Activated naive CD4-positive, alpha-beta T cell treated with anti-CD3 and anti-CD28 coated beads, Interleukin-2, amount 10 ng/mL, durations not matched to agents 7 days and 5 days (primary cell): Measurements from ENCODE around the gene AR.

Experiments
- CTCF ChIA-PET: fragments of 350-600 bp; sonication (Branson Sonifier 250); formaldehyde crosslinking; loops from one replicate; lab custom pipeline; 2021; ENCODE audit warnings: antibody characterized with exemption; lab: Charles Lee
- DNase-seq: peaks from one replicate; pipeline ENCODE4 v3.0.0-alpha.2; 2020
- H3K27ac Mint-ChIP-seq: one replicate; pipeline ENCODE4 v1.8.0; 2021; ENCODE audit warnings: mild to moderate bottlenecking, moderate library complexity, mixed read lengths
- H3K27me3 Mint-ChIP-seq: one replicate; pipeline ENCODE4 v1.8.0; 2021; ENCODE audit warnings: mild to moderate bottlenecking, mixed read lengths
- H3K36me3 Mint-ChIP-seq: one replicate; pipeline ENCODE4 v1.8.0; 2021; ENCODE audit warnings: mixed read lengths
- H3K4me1 Mint-ChIP-seq: one replicate; pipeline ENCODE4 v1.8.0; 2021; ENCODE audit warnings: mixed read lengths
- H3K4me3 Mint-ChIP-seq: one replicate; pipeline ENCODE4 v1.8.0; 2021; ENCODE audit warnings: mild to moderate bottlenecking, moderate library complexity, mixed read lengths
- H3K9me3 Mint-ChIP-seq: one replicate; pipeline ENCODE4 v1.8.0; 2021; ENCODE audit warnings: mixed read lengths

AR gene, protein sequence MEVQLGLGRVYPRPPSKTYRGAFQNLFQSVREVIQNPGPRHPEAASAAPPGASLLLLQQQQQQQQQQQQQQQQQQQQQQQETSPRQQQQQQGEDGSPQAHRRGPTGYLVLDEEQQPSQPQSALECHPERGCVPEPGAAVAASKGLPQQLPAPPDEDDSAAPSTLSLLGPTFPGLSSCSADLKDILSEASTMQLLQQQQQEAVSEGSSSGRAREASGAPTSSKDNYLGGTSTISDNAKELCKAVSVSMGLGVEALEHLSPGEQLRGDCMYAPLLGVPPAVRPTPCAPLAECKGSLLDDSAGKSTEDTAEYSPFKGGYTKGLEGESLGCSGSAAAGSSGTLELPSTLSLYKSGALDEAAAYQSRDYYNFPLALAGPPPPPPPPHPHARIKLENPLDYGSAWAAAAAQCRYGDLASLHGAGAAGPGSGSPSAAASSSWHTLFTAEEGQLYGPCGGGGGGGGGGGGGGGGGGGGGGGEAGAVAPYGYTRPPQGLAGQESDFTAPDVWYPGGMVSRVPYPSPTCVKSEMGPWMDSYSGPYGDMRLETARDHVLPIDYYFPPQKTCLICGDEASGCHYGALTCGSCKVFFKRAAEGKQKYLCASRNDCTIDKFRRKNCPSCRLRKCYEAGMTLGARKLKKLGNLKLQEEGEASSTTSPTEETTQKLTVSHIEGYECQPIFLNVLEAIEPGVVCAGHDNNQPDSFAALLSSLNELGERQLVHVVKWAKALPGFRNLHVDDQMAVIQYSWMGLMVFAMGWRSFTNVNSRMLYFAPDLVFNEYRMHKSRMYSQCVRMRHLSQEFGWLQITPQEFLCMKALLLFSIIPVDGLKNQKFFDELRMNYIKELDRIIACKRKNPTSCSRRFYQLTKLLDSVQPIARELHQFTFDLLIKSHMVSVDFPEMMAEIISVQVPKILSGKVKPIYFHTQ

GRCh38 chrX:67543818-67544217 is at the start of gene AR:
Gene AR, plus strand, starts transcription at chrX:67544021. Its CDS starts 1,126 bp downstream, at chrX:67545147.
- Mint-ChIP-seq H3K4me1 (peaks cover 6% of the 10 kb centered on the region), H3K4me3 (no peak within 1 kb of the TSS), H3K36me3 (no peaks in the 10 kb centered on the region), H3K27ac (no peak within 1 kb of the TSS), H3K27me3 (peaks cover 49% of the 10 kb centered on the region), H3K9me3 (no peaks in the 10 kb centered on the region)
- CTCF ChIA-PET: no interaction called here
- no peak for DNase-seq

- Mint-ChIP-seq H3K36me3 (no peaks in the 10 kb centered on the region), H3K27me3 (no peaks in the 10 kb centered on the region), H3K4me1 (no peaks in the 10 kb centered on the region), H3K27ac (no peak overlapping the region), H3K4me3 (no peak overlapping the region), H3K9me3 (no peaks in the 10 kb centered on the region)
- CTCF ChIA-PET: no interaction called here
- DNase-seq: no peak
Measured at GRCh38 chrX:67500617-67501016, 43.2 kb upstream of the AR start.

DNA sequence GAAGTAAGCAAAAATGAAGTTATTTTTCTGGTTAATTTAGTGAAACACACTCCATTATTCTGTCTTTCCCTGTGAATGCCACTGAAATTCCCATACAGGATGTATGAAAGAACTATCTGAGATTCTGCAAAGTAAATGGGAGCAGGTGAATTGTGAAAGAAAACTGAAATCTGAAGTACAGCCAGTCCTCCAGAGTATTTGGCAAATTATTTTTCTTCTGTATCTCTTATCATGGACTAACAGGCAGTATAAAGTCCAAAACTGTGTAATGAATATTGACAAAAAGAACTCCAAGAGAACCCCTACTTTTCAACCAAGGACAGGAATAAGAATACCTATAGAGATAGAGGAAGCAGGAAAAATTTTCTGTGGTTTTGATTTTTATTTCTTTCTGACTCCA is 40.8 kb upstream of the AR start:
- CTCF ChIA-PET: no interaction called here
- DNase-seq: no peak
- no peak overlapping the region for H3K27ac Mint-ChIP-seq
- H3K27me3 Mint-ChIP-seq: no peaks in the 10 kb centered on the region
- no peaks in the 10 kb centered on the region for H3K4me1 Mint-ChIP-seq
- H3K9me3 Mint-ChIP-seq: no peaks in the 10 kb centered on the region
- H3K36me3 Mint-ChIP-seq: no peaks in the 10 kb centered on the region
- no peak overlapping the region for H3K4me3 Mint-ChIP-seq

DNA sequence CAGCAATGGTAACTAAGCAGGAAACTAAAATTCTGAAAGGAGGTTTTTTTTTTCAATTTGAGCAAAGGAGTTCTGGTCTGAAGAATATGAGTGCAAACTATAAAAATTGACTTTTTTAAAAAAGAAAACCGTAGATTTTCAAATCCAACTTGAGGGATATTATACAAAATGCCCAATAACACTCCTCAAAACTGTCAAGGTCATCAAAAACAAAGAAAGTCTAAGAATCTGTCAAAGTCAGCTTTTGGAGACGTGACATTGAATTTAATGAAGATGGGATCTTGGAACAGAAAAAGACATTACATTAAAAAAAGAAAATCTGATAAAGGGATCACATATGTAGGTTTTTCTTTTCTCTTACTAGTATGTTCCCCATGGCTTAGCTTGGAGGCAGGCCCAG is 40.4 kb upstream of the AR start:
- H3K27me3 Mint-ChIP-seq: no peaks in the 10 kb centered on the region
- no peak for DNase-seq
- CTCF ChIA-PET: no interaction called here
- H3K4me3 Mint-ChIP-seq: no peak overlapping the region
- no peaks in the 10 kb centered on the region for H3K36me3 Mint-ChIP-seq
- H3K4me1 Mint-ChIP-seq: no peaks in the 10 kb centered on the region
- H3K9me3 Mint-ChIP-seq: no peaks in the 10 kb centered on the region
- H3K27ac Mint-ChIP-seq: no peak overlapping the region

DNA sequence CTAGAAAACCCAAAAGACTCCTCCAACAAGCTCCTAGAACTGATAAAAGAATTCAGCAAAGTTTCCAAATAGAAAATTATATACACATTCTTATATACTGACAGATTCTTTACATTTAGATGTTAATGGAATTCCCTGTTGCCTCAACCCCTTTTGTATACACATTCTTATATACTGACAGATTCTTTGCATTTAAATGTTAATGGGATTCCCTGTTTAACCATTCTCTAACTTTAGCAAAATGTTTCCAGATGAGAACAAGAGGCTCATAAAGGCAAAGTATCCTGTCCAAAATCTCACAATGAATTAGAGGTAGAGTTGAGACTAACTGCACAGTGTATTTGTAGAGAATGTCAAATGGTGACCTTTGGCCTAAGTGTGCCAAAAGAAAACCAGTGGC is 23.1 kb upstream of the AR start:
- Mint-ChIP-seq H3K9me3 (no peaks in the 10 kb centered on the region), H3K27me3 (no peaks in the 10 kb centered on the region), H3K27ac (no peak overlapping the region), H3K36me3 (no peaks in the 10 kb centered on the region), H3K4me1 (no peaks in the 10 kb centered on the region), H3K4me3 (no peak overlapping the region)
- CTCF ChIA-PET: no interaction called here
- DNase-seq: no peak

- Mint-ChIP-seq H3K4me1 (no peaks in the 10 kb centered on the region), H3K9me3 (no peaks in the 10 kb centered on the region), H3K27ac (no peak overlapping the region), H3K36me3 (no peaks in the 10 kb centered on the region), H3K4me3 (no peak overlapping the region), H3K27me3 (no peaks in the 10 kb centered on the region)
- DNase-seq: no peak
- CTCF ChIA-PET: no interaction called here
Measured at GRCh38 chrX:67523002-67523681, 20.7 kb upstream of the AR start.

- Mint-ChIP-seq H3K27me3 (no peaks in the 10 kb centered on the region), H3K9me3 (no peaks in the 10 kb centered on the region), H3K27ac (no peak overlapping the region), H3K4me3 (no peak overlapping the region), H3K36me3 (no peaks in the 10 kb centered on the region), H3K4me1 (no peaks in the 10 kb centered on the region)
- CTCF ChIA-PET: no interaction called here
- no peak for DNase-seq
Measured at GRCh38 chrX:67523932-67524331, 19.9 kb upstream of the AR start.

- CTCF ChIA-PET: no interaction called here
- Mint-ChIP-seq H3K4me3 (no peak overlapping the region), H3K9me3 (no peaks in the 10 kb centered on the region)
Measured at GRCh38 chrX:67524428-67524827, 19.4 kb upstream of the AR start.

GRCh38 chrX:67524950-67525691 is 18.7 kb upstream of the AR start:
- H3K27me3 Mint-ChIP-seq: no peaks in the 10 kb centered on the region
- CTCF ChIA-PET: no interaction called here
- no peak overlapping the region for H3K27ac Mint-ChIP-seq
- H3K36me3 Mint-ChIP-seq: no peaks in the 10 kb centered on the region
- DNase-seq: no peak
- H3K9me3 Mint-ChIP-seq: no peaks in the 10 kb centered on the region
- H3K4me3 Mint-ChIP-seq: no peak overlapping the region
- H3K4me1 Mint-ChIP-seq: no peaks in the 10 kb centered on the region

More at GRCh38 chrX:67524428-67524827, 19.4 kb upstream of the AR start:
- no peak for DNase-seq
- H3K27me3 Mint-ChIP-seq: no peaks in the 10 kb centered on the region
- H3K36me3 Mint-ChIP-seq: no peaks in the 10 kb centered on the region
- H3K4me1 Mint-ChIP-seq: no peaks in the 10 kb centered on the region
- H3K27ac Mint-ChIP-seq: no peak overlapping the region

DNA sequence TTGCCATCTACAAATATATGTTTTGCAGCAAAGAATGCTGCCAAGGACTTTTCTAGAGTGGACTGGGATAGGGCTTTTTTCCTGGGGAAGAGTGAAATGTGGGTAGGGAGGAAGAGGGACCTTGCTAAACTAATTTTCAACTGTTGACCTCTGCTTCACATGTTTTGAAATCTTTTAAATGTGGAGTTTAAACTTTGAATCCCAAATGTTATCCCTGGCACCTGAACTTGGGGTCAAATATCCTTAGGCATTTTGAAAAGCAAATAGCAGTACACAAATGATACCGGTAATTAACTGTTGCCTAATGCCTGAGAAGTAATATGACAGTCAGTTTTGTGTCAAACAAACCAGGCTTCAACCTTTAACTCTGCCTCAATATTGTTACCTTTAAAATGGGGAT is 7.3 kb upstream of the AR start:
- Mint-ChIP-seq H3K36me3 (no peaks in the 10 kb centered on the region), H3K4me3 (no peak overlapping the region), H3K9me3 (no peaks in the 10 kb centered on the region), H3K27ac (no peak overlapping the region), H3K4me1 (no peaks in the 10 kb centered on the region), H3K27me3 (no peaks in the 10 kb centered on the region)
- CTCF ChIA-PET: no interaction called here
- no peak for DNase-seq

DNA sequence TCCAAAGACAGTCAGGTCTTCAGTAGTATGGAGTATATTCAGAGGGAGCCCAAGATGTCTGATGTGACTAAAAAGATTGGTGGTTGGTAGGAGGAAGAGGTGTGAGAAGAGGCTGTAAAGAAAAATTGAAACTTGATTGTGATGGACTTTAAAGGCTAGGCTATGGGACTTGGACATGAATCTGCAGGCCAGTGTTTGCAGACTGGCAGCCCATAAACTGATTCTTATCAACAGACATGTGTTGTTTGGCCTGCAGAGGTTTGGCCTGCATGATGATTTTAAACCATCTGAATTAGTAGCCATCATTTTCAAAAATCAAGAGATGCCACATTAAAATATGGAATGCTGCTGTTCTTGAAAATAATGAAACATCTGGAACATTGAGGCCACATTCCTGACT is 5.4 kb upstream of the AR start:
- Mint-ChIP-seq H3K27me3 (peaks cover 9% of the 10 kb centered on the region), H3K27ac (no peak overlapping the region), H3K4me1 (no peaks in the 10 kb centered on the region), H3K36me3 (no peaks in the 10 kb centered on the region), H3K9me3 (no peaks in the 10 kb centered on the region), H3K4me3 (no peak overlapping the region)
- CTCF ChIA-PET: no interaction called here
- no peak for DNase-seq

DNA sequence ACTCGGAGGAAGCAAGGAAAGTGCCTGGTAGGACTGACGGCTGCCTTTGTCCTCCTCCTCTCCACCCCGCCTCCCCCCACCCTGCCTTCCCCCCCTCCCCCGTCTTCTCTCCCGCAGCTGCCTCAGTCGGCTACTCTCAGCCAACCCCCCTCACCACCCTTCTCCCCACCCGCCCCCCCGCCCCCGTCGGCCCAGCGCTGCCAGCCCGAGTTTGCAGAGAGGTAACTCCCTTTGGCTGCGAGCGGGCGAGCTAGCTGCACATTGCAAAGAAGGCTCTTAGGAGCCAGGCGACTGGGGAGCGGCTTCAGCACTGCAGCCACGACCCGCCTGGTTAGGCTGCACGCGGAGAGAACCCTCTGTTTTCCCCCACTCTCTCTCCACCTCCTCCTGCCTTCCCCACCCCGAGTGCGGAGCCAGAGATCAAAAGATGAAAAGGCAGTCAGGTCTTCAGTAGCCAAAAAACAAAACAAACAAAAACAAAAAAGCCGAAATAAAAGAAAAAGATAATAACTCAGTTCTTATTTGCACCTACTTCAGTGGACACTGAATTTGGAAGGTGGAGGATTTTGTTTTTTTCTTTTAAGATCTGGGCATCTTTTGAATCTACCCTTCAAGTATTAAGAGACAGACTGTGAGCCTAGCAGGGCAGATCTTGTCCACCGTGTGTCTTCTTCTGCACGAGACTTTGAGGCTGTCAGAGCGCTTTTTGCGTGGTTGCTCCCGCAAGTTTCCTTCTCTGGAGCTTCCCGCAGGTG is 637 bp downstream of the AR start:
- Mint-ChIP-seq H3K36me3 (no peaks in the 10 kb centered on the region), H3K27ac (no peak overlapping the region), H3K4me3 (no peak overlapping the region), H3K4me1 (peaks cover 6% of the 10 kb centered on the region), H3K9me3 (no peaks in the 10 kb centered on the region), H3K27me3 (peaks cover 49% of the 10 kb centered on the region)
- no peak for DNase-seq
- CTCF ChIA-PET: no interaction called here

DNA sequence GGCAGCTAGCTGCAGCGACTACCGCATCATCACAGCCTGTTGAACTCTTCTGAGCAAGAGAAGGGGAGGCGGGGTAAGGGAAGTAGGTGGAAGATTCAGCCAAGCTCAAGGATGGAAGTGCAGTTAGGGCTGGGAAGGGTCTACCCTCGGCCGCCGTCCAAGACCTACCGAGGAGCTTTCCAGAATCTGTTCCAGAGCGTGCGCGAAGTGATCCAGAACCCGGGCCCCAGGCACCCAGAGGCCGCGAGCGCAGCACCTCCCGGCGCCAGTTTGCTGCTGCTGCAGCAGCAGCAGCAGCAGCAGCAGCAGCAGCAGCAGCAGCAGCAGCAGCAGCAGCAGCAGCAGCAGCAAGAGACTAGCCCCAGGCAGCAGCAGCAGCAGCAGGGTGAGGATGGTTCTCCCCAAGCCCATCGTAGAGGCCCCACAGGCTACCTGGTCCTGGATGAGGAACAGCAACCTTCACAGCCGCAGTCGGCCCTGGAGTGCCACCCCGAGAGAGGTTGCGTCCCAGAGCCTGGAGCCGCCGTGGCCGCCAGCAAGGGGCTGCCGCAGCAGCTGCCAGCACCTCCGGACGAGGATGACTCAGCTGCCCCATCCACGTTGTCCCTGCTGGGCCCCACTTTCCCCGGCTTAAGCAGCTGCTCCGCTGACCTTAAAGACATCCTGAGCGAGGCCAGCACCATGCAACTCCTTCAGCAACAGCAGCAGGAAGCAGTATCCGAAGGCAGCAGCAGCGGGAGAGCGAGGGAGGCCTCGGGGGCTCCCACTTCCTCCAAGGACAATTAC is 1.4 kb downstream of the AR start:
- Mint-ChIP-seq H3K36me3 (no peaks in the 10 kb centered on the region), H3K27ac (no peak overlapping the region), H3K4me3 (no peak overlapping the region), H3K27me3 (peaks cover 49% of the 10 kb centered on the region), H3K4me1 (peaks cover 6% of the 10 kb centered on the region), H3K9me3 (no peaks in the 10 kb centered on the region)
- no peak for DNase-seq
- CTCF ChIA-PET: no interaction called here
